Stomach (tissue), 9 donors: ENCODE data around the gene HOXA6. TPM values are rescaled to one million over a fixed set of nuclear protein-coding genes. Genes with fewer than 3 reads are reported as not detected.

Experiments
- DNase-seq, 2 donors: peaks; one replicate each; pipeline versions ENCODE4 v3.0.0 to v3.0.0-alpha.2; 2013 to 2019
- H3K27ac ChIP-seq, 5 donors: fragments of 200-600 bp in 4 of 5; sonication (generic) in 4 of 5; one replicate each; pipeline ENCODE4 v1.5.1; 2013 to 2019; ENCODE audit warnings: mild to moderate bottlenecking in 1 of 5, moderate library complexity in 1 of 5
- H3K27me3 ChIP-seq, 3 donors: fragments of 200-600 bp; sonication (generic); one replicate each; pipeline ENCODE4 v1.5.1; 2017 to 2019; ENCODE audit warnings: mixed run types in 1 of 3
- H3K36me3 ChIP-seq, 4 donors: fragments of 200-600 bp; sonication (generic); 1 replicate in 3 of 4; 2 replicates in 1 of 4; pipeline ENCODE4 v1.5.1; 2016 to 2019
- H3K4me1 ChIP-seq, 4 donors: fragments of 200-600 bp; sonication (generic); one replicate each; pipeline ENCODE4 v1.5.1; 2016 to 2019
- H3K4me3 ChIP-seq, 4 donors: fragments of 200-600 bp; sonication (generic) in 3 of 4; one replicate each; pipeline ENCODE4 v1.5.1; 2016 to 2019; ENCODE audit warnings: mild to moderate bottlenecking in 1 of 4
- H3K9me3 ChIP-seq, 4 donors: fragments of 200-600 bp; sonication (generic); one replicate each; pipeline ENCODE4 v1.5.1; 2016 to 2019
- EP300 ChIP-seq: sonication (generic); formaldehyde crosslinking; IDR thresholded peaks from one replicate; pipeline ENCODE4 v1.6.1; 2017; ENCODE audit warnings: antibody characterized with exemption
- POLR2A ChIP-seq, 4 donors: fragments of 450-650 bp; IDR thresholded peaks; one replicate each; pipeline ENCODE4 v1.6.1; 2016; ENCODE audit warnings: antibody characterized with exemption in 4 of 4, control low read depth in 2 of 4, mild to moderate bottlenecking in 1 of 4, moderate library complexity in 1 of 4
- POLR2AphosphoS5 ChIP-seq, 3 donors: sonication (generic); formaldehyde crosslinking; IDR thresholded peaks; one replicate each; pipeline ENCODE4 v1.6.1; 2016; ENCODE audit warnings: antibody characterized with exemption in 3 of 3
- WGBS, 5 donors: extraction: QIAGEN DNeasy Blood & Tissue Kit in 3 of 5; methylation state at CpG; one replicate each; pipeline versions ENCODE4 v1.1.5 to v1.1.7; 2013 to 2018; 5-methylcytosine and 5-hydroxymethylcytosine counted together
- intact Hi-C: fragments of 100-400 bp; cut with DNase I; formaldehyde crosslinking; loops from one replicate; pipeline ENCODE4 v1.15.1; 2023; ENCODE audit warnings: low total_unique reads
- polyA plus RNA-seq, 3 donors: library from polyadenylated mRNA; stranded (reverse); fragments of 200-250 nt; gene quantifications; one replicate each; pipeline ENCODE4 v1.2.3, GENCODE V29; 2013
- total RNA-seq, 5 donors: library from RNA; depleted of rRNA; stranded (reverse); fragments of >200 nt; gene quantifications; one replicate each; pipeline versions ENCODE4 v1.1.0 to v1.2.3, GENCODE V29; 2014 to 2016
- TF ChIP-seq, protein P1 (sequence below), 7 experiments: fragments of 450-650 bp in 4 of 7; fragments of 200-600 bp in 3 of 7; sonication (generic) in 3 of 7; IDR thresholded peaks; one replicate each; pipeline ENCODE4 v1.5.1; 2016 to 2019; ENCODE audit warnings: antibody characterized with exemption in 7 of 7, control low read depth in 2 of 7, mild to moderate bottlenecking in 1 of 7
- donor health status: healthy with polysubstance abuse.
- donor health status: Bipolar disorder and iron deficiency.
- donor health status: healthy.

Gene HOXA6
- total and polyA plus RNA-seq, 8 donors = 0.81 to 12.7 (median 3.7) TPM; not detected in 5

DNA sequence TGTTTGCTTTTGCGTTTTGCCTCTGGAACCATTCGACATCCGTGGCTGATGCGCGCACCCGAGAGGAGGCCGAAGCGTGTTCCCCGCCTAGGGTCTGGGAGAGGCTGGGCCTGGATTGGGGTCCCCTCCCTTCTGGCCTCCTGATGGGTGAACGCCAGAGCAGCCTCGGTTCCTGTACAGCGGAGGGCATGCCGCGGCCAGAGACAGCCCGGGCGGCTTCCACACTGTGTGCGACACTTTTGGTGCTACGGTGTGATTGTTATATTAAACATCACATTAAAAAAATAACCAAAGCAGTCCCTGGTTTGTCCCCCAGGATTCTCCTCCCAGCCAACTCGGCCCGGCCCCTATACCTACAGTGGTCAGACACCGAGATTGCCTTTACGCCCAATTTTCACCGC is 12.6 kb upstream of the HOXA6 start:
- H3K4me3 ChIP-seq = peak overlapping the region; percentile 54 to 67 (median 60)
- H3K36me3 ChIP-seq = no peaks in the 10 kb centered on the region
- WGBS, 5 donors = 13 to 56% (median 41%) methylated on average over 11 to 23 of the region's 23 CpGs
- peaks cover 12 to 56% (median 50%) of the 10 kb centered on the region in 4 donors for H3K4me1 ChIP-seq
- peak overlapping the region in 1 of 5 donors; percentile 99 for H3K27ac ChIP-seq
- intact Hi-C loops = loop anchor here (5.0 kb wide), 2 partner anchors 478 to 793 kb away; no protein-coding TSS in a partner anchor
- peak in 1 of 2 donors; percentile 34 for DNase-seq
- peaks cover 0 to 8% (median under 1%) of the 10 kb centered on the region in 4 donors for H3K9me3 ChIP-seq
- TF ChIP-seq, protein P1, sequence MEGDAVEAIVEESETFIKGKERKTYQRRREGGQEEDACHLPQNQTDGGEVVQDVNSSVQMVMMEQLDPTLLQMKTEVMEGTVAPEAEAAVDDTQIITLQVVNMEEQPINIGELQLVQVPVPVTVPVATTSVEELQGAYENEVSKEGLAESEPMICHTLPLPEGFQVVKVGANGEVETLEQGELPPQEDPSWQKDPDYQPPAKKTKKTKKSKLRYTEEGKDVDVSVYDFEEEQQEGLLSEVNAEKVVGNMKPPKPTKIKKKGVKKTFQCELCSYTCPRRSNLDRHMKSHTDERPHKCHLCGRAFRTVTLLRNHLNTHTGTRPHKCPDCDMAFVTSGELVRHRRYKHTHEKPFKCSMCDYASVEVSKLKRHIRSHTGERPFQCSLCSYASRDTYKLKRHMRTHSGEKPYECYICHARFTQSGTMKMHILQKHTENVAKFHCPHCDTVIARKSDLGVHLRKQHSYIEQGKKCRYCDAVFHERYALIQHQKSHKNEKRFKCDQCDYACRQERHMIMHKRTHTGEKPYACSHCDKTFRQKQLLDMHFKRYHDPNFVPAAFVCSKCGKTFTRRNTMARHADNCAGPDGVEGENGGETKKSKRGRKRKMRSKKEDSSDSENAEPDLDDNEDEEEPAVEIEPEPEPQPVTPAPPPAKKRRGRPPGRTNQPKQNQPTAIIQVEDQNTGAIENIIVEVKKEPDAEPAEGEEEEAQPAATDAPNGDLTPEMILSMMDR (IDR thresholded peaks at IDR 0.05) = no peak
- TF ChIP-seq POLR2AphosphoS5 (IDR thresholded peaks at IDR 0.05) = no peak
- TF ChIP-seq POLR2A (IDR thresholded peaks at IDR 0.05) = no peak
- TF ChIP-seq EP300 = no peak
- peaks cover 20 to 100% (median 91%) of the 10 kb centered on the region in 3 donors for H3K27me3 ChIP-seq

DNA sequence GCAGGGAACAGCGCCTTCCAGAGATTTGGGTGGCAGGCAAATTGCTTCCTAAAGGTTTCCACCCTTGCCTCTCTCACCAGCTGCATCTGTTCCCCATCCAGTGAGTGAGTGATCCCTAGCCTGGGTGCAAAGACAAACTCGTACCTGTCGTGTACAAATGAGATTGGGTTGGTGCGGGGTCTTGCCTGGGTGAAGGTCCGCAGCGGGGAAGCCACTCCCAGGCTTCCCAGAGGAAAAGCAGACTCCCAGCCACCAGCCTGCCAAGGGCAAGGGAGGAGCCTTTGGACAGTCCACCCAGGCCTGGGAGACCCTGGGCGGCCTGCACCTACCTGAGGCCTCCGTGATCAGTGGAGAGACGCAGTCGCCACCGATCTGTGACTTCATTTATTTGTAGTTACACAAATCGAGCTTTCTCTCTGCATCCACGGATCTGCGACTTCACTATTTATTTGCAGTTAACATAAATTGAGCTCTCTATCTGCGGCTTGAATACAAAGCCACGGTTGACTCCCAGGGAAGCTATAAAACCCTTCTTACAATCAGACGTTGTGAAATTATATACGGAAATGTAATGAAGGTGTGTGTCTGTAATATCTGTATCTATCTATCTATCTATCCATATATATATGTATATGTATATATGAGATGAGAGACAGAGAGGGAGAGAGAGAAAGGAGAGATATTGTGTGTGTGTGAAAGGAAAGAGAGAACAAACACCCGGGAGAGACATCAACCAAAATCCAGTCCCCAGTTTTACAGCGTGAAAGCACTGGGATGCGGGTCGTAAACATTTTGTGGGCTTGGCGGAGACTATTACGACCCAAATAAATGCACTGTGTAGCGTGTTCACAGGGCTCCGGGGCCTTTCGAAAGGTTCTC is 11.9 kb upstream of the HOXA6 start:
- Histone ChIP-seq H3K4me1 (peaks cover 7 to 56% (median 50%) of the 10 kb centered on the region in 4 donors), H3K36me3 (no peaks in the 10 kb centered on the region), H3K27ac (peak overlapping the region in 1 of 5 donors; percentile 99), H3K27me3 (peaks cover 14 to 100% (median 91%) of the 10 kb centered on the region in 3 donors), H3K9me3 (peaks cover 0 to 2% (median 0%) of the 10 kb centered on the region in 4 donors), H3K4me3 (peak overlapping the region in 2 of 4 donors; percentile 61 to 67)
- WGBS, 5 donors = 50 to 59% (median 57%) methylated on average over 26 to 27 of the region's 27 CpGs
- TF ChIP-seq POLR2A (IDR thresholded peaks at IDR 0.05) (no peak), POLR2AphosphoS5 (IDR thresholded peaks at IDR 0.05) (no peak), EP300 (no peak)
- TF ChIP-seq, protein P1 (IDR thresholded peaks at IDR 0.05) = no peak
- intact Hi-C loops = loop anchor here (5.0 kb wide), 2 partner anchors 477 to 792 kb away; no protein-coding TSS in a partner anchor
- DNase-seq = no peak

DNA sequence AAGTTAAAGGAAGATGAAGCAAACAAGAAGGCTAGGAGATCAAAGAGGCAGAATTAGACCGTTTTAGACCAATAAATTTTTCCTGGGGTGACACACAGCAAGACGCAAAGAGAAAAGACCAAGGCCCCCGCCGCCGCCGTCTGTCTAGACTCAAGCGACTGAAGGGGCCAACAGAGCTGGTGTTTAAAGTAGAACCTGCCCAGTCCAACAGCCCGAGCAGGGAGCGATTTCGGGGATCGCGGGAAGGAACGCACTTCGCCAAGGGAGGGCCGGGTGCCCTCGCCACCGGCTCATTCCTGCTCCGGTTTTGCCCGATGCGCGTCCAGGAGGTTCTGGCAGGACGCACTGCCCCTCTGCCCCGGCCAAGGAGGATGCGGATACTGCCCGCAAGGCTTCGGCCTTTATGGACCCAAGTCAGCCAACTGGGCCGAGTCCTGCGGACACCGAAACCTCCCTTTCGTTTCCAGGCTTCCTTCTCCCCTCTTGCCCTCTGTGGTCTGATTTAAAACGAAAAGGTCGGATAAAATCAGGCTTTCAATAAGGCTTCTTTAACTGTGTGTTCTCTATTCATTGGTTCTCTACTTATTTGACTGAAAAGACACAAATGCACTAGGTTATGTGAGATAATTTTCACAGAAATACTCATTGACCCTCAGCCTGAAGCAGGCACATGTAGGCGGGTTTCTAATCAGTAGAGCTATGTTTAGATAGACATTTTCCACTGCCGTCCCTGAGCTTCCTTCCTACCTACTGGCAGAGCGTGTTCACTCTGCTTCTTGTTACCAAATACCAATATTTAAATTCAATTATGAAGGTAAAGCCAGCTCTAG is 11.1 kb upstream of the HOXA6 start:
- Histone ChIP-seq H3K4me3 (peak overlapping the region in 1 of 4 donors; percentile 9), H3K9me3 (no peaks in the 10 kb centered on the region), H3K27me3 (peaks cover 8 to 100% (median 89%) of the 10 kb centered on the region in 3 donors), H3K27ac (peak overlapping the region in 1 of 5 donors; percentile 99), H3K36me3 (no peaks in the 10 kb centered on the region), H3K4me1 (peaks cover 7 to 59% (median 48%) of the 10 kb centered on the region in 4 donors)
- TF ChIP-seq EP300 (no peak), POLR2AphosphoS5 (IDR thresholded peaks at IDR 0.05) (no peak), POLR2A (IDR thresholded peaks at IDR 0.05) (no peak)
- TF ChIP-seq, protein P1 (IDR thresholded peaks at IDR 0.05) = no peak
- 19 to 45% (median 30%) methylated on average over 35 of the region's 35 CpGs for WGBS, 5 donors
- DNase-seq = no peak
- intact Hi-C loops = no loop called here
